ENCODE data around the gene TNFSF10.
"Not testable (repeated sequence)": the region's sequence is repeated elsewhere in the genome, so short reads cannot be mapped to it uniquely, and the experiment has no call there.

Gene TNFSF10

GRCh38 chr3:172522871-172523818, at the start of gene TNFSF10:
TNFSF10 (minus strand) TSS chr3:172523430; CDS start chr3:172523384, 46 bp downstream.
- no peak for DNase-seq (ENCODE audit: low read depth in 2 of 2)

DNA sequence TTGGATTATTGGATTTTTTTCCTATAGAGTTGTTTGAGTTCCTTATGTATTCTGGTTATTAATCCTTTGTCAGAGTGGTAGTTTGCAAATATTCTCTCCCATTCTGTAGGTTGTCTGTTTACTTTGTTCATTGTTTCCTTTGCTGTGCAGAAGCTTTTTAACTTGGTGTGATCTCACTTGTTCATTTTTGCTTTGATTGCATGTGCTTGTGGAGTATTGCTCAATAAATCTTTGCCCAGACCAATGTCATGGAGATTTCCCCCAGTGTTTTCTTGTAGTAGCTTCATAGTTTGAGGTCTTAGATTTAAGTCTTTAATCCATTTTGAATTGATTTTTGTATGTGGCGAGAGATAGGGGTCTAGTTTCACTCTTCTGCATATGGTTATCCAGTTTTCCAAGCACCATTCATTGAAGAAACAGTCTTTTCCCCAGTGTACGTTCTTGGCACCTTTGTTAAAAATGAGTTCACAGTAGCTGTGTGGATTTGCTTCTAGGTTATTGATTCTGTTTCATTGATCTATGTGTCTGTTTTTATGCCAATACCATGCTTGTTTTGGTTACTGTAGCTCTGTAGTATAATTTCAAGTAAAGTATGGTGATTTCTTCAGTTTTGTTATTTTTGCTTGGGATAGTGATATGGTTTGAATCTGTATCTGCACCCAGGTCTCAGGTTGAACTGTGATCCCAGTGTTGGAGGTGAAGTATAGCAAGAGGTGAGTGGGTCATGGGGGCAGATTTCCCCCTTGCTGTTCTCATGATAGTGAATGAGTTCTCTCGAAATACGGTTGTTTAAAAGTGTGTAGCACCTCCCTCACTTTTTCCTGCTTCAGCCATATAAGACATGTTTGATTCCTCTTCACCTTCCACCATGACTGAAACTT, 46.1 kb upstream of the TNFSF10 start:
- DNase-seq (ENCODE audit: low read depth in 2 of 2) = no peak

DNA sequence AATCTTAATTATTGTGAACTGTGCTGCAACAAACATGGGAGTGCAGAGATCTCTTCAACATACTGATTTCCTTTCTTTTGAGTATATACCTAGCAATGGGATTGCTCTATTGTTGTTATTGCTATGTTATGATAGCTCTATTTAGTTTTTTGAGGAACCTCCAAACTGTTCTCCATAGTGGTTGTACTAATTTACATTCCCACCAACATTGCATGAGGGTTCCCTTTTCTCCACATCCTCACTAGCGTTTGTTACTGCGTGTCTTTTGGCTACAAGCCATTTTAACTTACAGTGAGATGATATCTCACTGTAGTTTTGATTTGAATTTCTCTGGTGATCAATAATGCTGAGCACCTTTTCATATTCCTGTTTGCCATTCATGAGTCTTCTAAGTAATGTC, 45.5 kb upstream of the TNFSF10 start:
- DNase-seq (ENCODE audit: low read depth in 2 of 2) = no peak

DNA sequence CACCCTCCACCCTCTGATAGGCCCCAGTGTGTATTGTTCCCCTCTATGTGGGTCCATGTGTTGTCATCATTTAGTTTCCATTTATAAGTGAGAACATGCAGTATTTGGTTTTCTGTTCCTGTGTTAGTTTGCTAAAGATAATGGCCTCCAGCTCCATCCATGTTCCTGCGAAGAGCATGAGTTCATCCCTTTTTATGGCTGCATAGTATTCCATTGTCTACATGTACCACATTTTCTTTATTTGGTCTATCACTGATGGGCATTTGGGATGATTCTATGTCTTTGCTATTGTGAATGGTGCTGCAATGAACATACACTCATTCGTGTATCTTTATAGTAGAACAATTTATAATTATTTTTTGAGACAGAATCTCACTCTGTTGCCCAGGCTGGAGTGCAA, 43.6 kb upstream of the TNFSF10 start:
- DNase-seq (ENCODE audit: low read depth in 2 of 2) = not testable (repeated sequence)

DNA sequence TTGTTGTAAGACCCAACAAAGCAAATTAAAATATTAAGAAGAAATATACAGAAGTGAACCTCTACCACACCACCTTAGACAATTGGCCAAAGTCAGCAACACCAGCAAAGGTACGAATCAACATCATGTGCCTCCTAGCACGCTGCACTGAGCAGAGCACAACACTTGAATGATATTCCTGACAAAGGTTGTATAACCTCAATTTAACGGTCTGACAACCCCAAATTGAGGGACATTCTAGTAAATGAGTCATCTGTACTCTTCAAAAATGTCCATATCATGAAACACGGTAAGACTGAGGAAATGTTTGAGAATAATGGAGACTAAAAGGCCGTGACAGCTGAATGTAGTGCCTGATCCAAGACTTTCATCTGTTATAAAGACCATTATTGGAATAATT, 41.3 kb upstream of the TNFSF10 start:
- DNase-seq (ENCODE audit: low read depth in 2 of 2) = no peak

- DNase-seq (ENCODE audit: low read depth in 2 of 2) = no peak
Measured at GRCh38 chr3:172562871-172563865, 39.9 kb upstream of the TNFSF10 start.

DNA sequence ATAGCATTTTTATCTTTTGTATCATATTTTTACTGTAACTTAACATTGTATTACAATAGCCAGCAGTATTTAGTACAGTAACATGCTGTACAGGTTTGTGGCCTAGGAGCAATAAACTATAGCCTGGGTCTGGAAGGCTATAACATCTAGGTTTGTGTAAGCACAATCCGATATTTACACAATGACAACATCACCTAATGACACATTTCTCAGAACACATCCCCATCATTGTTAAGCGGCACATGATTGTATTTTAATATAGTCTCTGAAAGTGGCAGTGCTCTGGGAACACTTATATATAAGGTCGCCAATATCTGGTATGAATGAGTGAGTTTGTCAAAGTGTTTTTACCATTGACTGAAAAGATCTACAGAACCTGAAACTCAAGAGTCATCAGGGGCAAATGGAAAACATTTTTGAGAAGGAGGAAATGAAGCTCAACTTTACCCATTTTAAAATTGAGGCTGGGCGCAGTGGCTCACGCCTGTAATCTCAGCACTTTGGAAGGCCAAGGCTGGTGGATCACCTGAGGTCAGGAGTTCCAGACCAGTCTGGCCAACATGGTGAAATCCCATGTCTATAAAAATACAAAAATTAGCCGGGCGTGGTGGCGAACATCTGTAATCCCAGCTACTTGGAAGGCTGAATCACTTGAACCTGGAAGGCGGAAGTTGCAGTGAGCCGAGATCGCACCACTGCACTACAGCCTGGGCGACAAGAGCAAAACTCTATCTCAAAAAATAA, 38.8 kb upstream of the TNFSF10 start:
- DNase-seq (ENCODE audit: low read depth in 2 of 2) = no peak

GRCh38 chr3:172560586-172560985, 37.4 kb upstream of the TNFSF10 start:
- no peak for DNase-seq (ENCODE audit: low read depth in 2 of 2)

- DNase-seq (ENCODE audit: low read depth in 2 of 2) = no peak
Measured at GRCh38 chr3:172560026-172560425, 36.8 kb upstream of the TNFSF10 start.

- no peak for DNase-seq (ENCODE audit: low read depth in 2 of 2)
Measured at GRCh38 chr3:172559020-172559419, 35.8 kb upstream of the TNFSF10 start.

GRCh38 chr3:172557515-172558220, 34.4 kb upstream of the TNFSF10 start:
- DNase-seq (ENCODE audit: low read depth in 2 of 2) = peak in 1 of 2 donors; percentile 23

- DNase-seq (ENCODE audit: low read depth in 2 of 2) = no peak
Measured at GRCh38 chr3:172553526-172554252, 30.5 kb upstream of the TNFSF10 start.

- no peak for DNase-seq (ENCODE audit: low read depth in 2 of 2)
Measured at GRCh38 chr3:172552607-172553006, 29.4 kb upstream of the TNFSF10 start.

DNA sequence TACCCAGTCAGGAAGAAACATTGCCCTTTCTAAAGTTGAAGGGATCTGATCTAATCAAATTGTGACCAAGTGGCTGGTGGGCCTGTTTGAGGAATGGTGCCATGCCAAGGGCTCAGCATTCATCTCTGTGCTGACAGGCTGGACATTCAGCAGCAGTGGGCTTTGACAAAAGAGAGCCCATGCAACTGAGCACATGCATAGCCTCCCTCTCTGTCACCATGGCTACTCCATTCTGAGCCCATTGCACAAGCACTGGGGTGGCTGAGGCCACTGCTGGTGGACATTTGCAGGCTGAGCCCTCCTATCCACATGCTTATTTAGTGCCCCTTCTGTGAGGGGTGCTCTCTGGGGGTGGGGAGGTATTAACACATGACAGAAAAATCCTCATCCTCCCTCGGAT, 28.6 kb upstream of the TNFSF10 start:
- no peak for DNase-seq (ENCODE audit: low read depth in 2 of 2)

DNA sequence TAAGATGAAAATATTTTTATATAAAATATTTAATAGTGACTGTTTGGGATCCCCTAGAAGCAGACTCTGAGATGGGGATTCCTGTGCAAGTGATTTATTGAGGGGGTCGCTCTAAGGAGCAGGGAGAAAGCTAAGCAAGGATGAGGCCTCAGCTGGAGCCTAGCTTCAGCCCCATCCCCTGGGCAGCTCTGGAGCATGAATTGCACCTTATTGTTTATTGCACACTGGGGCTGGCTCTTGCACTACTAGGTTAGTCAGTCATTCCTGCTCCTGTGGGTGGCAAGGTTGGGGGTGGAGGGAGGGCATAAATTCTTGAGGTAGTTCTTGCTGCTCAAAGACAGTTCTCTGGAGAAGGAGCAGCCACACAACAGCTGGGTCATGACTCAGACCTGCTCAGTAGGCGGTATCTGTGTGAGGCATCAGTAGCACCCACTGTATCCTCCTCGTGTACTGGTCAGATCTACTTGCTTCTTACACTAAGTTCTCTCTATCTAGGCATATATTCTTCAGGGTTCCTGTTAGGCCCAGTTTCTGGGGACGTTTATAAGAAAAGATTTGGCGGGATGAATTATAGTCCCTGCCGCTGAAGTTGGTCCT, 27.2 kb upstream of the TNFSF10 start:
- peak; percentile 56 to 77 for DNase-seq (ENCODE audit: low read depth in 2 of 2)

GRCh38 chr3:172549144-172549543, 25.9 kb upstream of the TNFSF10 start:
- no peak for DNase-seq (ENCODE audit: low read depth in 2 of 2)

GRCh38 chr3:172546628-172547214, 23.5 kb upstream of the TNFSF10 start:
- no peak for DNase-seq (ENCODE audit: low read depth in 2 of 2)

GRCh38 chr3:172546105-172546504, 22.9 kb upstream of the TNFSF10 start:
- DNase-seq (ENCODE audit: low read depth in 2 of 2) = no peak

All from stimulated activated CD4-positive, alpha-beta T cell treated with anti-CD3 and anti-CD28 coated beads, Interleukin-4, amount 100 ng/mL, for 48 hours (primary cell).